GM21447 (cell line): ENCODE measurements around the gene STX12.
"Not testable (repeated sequence)": the region's sequence is repeated elsewhere in the genome, so short reads cannot be mapped to it uniquely, and the experiment has no call there.

Experiments used
- ATAC-seq: cut with Tn5 transposase; IDR thresholded peaks from one replicate; pipeline ENCODE4 v1.9.1; 2021; ENCODE audit not compliant: unreplicated experiment

Gene STX12

GRCh38 chr1:27774654-27775053 lies 1.6 kb downstream of the STX12 start:
- ATAC-seq, result no peak

GRCh38 chr1:27775336-27775735 lies 2.3 kb downstream of the STX12 start:
- not testable (repeated sequence) for ATAC-seq

GRCh38 chr1:27776276-27776675 lies 3.3 kb downstream of the STX12 start:
- not testable (repeated sequence) for ATAC-seq

- ATAC-seq, result no peak
These were observed 5.0 kb downstream of the STX12 start for GRCh38 chr1:27778056-27778455.

- no peak for ATAC-seq
These were observed 6.1 kb downstream of the STX12 start for GRCh38 chr1:27779122-27779521.

- no peak for ATAC-seq
These were observed 9.9 kb downstream of the STX12 start for GRCh38 chr1:27782950-27783349.

GRCh38 chr1:27784700-27785099 lies 11.7 kb downstream of the STX12 start:
- ATAC-seq, result no peak

GRCh38 chr1:27785781-27786455 lies 12.9 kb downstream of the STX12 start:
- no peak for ATAC-seq

- no peak for ATAC-seq
These were observed 14.9 kb downstream of the STX12 start for GRCh38 chr1:27787895-27788294.

- ATAC-seq, result no peak
These were observed 16.6 kb downstream of the STX12 start for GRCh38 chr1:27789540-27790041.

- not testable (repeated sequence) for ATAC-seq
These were observed 17.3 kb downstream of the STX12 start for GRCh38 chr1:27790270-27790669.

GRCh38 chr1:27795601-27796000 lies 22.6 kb downstream of the STX12 start:
- ATAC-seq, result no peak

GRCh38 chr1:27804791-27805190 lies 31.8 kb downstream of the STX12 start:
- no peak for ATAC-seq

GRCh38 chr1:27806758-27807157 lies 33.7 kb downstream of the STX12 start:
- ATAC-seq, result no peak

GRCh38 chr1:27807385-27807784 lies 34.4 kb downstream of the STX12 start:
- ATAC-seq, result no peak

GRCh38 chr1:27808131-27808530 lies 35.1 kb downstream of the STX12 start:
- not testable (repeated sequence) for ATAC-seq

- ATAC-seq, result no peak
These were observed 36.9 kb downstream of the STX12 start for GRCh38 chr1:27809883-27810282.

GRCh38 chr1:27811741-27812500 lies 38.9 kb downstream of the STX12 start:
- no peak for ATAC-seq

- no peak for ATAC-seq
These were observed 44.1 kb downstream of the STX12 start for GRCh38 chr1:27816921-27817630.

GRCh38 chr1:27821761-27822315 lies 48.8 kb downstream of the STX12 start:
- ATAC-seq, result no peak

- no peak for ATAC-seq
These were observed 50.8 kb downstream of the STX12 start for GRCh38 chr1:27823784-27824183.
